Hematopoietic multipotent progenitor cell treated with erythropoietin and hydrocortisone succinate and interleukin-3 and kit ligand, for 4 days (in vitro differentiated cells): ENCODE data around the gene NEUROG1.
"Not testable (repeated sequence)": the region's sequence is repeated elsewhere in the genome, so short reads cannot be mapped to it uniquely, and the experiment has no call there.

ENCODE experiments used
- DNase-seq: peaks from one replicate; pipeline ENCODE4 v3.0.0-alpha.2; 2015

NEUROG1 gene

GRCh38 chr5:135534609-135535419 is 950 bp downstream of the NEUROG1 start:
- peak; percentile 68 for DNase-seq

- no peak for DNase-seq
These were observed 2.0 kb downstream of the NEUROG1 start for GRCh38 chr5:135533794-135534193.

- DNase-seq, result no peak
These were observed 2.4 kb downstream of the NEUROG1 start for GRCh38 chr5:135533334-135533733.

GRCh38 chr5:135529576-135529975 is 6.2 kb downstream of the NEUROG1 start:
- DNase-seq, result not testable (repeated sequence)

- DNase-seq, result no peak
These were observed 8.8 kb downstream of the NEUROG1 start for GRCh38 chr5:135526924-135527323.

- DNase-seq, result no peak
These were observed 13.8 kb downstream of the NEUROG1 start for GRCh38 chr5:135521964-135522363.

- DNase-seq, result no peak
These were observed 18.1 kb downstream of the NEUROG1 start for GRCh38 chr5:135517631-135518030.

- no peak for DNase-seq
These were observed 21.6 kb downstream of the NEUROG1 start for GRCh38 chr5:135514116-135514515.

GRCh38 chr5:135511761-135512575 is 23.8 kb downstream of the NEUROG1 start:
- no peak for DNase-seq

- DNase-seq, result no peak
These were observed 25.8 kb downstream of the NEUROG1 start for GRCh38 chr5:135509995-135510394.

- no peak for DNase-seq
These were observed 27.2 kb downstream of the NEUROG1 start for GRCh38 chr5:135508496-135509005.

- no peak for DNase-seq
These were observed 29.8 kb downstream of the NEUROG1 start for GRCh38 chr5:135505973-135506372.

GRCh38 chr5:135504376-135504775 is 31.4 kb downstream of the NEUROG1 start:
- no peak for DNase-seq

- no peak for DNase-seq
These were observed 31.9 kb downstream of the NEUROG1 start for GRCh38 chr5:135503871-135504270.

- DNase-seq, result no peak
These were observed 32.8 kb downstream of the NEUROG1 start for GRCh38 chr5:135502836-135503520.

GRCh38 chr5:135501965-135502364 is 33.8 kb downstream of the NEUROG1 start:
- no peak for DNase-seq

GRCh38 chr5:135498637-135498995 is 37.1 kb downstream of the NEUROG1 start:
- DNase-seq, result no peak

GRCh38 chr5:135497971-135498636 is 37.7 kb downstream of the NEUROG1 start:
- no peak for DNase-seq

GRCh38 chr5:135495531-135495930 is 40.2 kb downstream of the NEUROG1 start:
- DNase-seq, result peak; percentile 35

- DNase-seq, result no peak
These were observed 41.6 kb downstream of the NEUROG1 start for GRCh38 chr5:135494196-135494595.

- peak; percentile 68 for DNase-seq
These were observed 42.2 kb downstream of the NEUROG1 start for GRCh38 chr5:135493406-135494180.

GRCh38 chr5:135492319-135492626 is 43.5 kb downstream of the NEUROG1 start:
- peak; percentile 33 for DNase-seq
